HepG2 (cell line): ENCODE data around the gene HDHD3. TPM values are rescaled to one million over a fixed set of nuclear protein-coding genes. Genes with fewer than 3 reads are reported as not detected.

ENCODE experiments used
- ELF3 ChIP-seq: IDR thresholded peaks from 2 replicates; pipeline ENCODE4 v1.6.1; 2016; ENCODE audit warnings: missing genetic modification reagents, missing compliant biosample characterization
- HMG20B ChIP-seq: conservative IDR thresholded peaks from 2 replicates; pipeline ENCODE4 v1.6.1; 2016; ENCODE audit warnings: missing genetic modification reagents, missing compliant biosample characterization
- MAFK ChIP-seq, 2 experiments: IDR thresholded peaks in 1 of 2; conservative IDR thresholded peaks in 1 of 2; 2 replicates each; pipeline ENCODE4 v1.6.1; 2011; ENCODE audit warnings: improper control_type of control experiment in 2 of 2, low read length in 2 of 2
- MLXIP ChIP-seq: sonication (generic); formaldehyde crosslinking; IDR thresholded peaks from 2 replicates; pipeline ENCODE4 v1.9.0; 2021; ENCODE audit warnings: missing genetic modification reagents, borderline replicate concordance
- NCOA1 ChIP-seq: sonication (generic); formaldehyde crosslinking; IDR thresholded peaks from 2 replicates; pipeline ENCODE4 v1.9.0; 2021; ENCODE audit warnings: missing genetic modification reagents
- PRDM15 ChIP-seq: sonication (generic); formaldehyde crosslinking; IDR thresholded peaks from 2 replicates; pipeline ENCODE4 v1.4.0; 2020; ENCODE audit warnings: missing genetic modification reagents
- TCF7L2 ChIP-seq: IDR thresholded peaks from 2 replicates; pipeline ENCODE4 v1.6.1; 2011; ENCODE audit warnings: mild to moderate bottlenecking, low read depth, low read length, moderate library complexity
- TP53 ChIP-seq: sonication (generic); formaldehyde crosslinking; conservative IDR thresholded peaks from 2 replicates; pipeline ENCODE4 v1.4.0; 2020; ENCODE audit warnings: missing genetic modification reagents
- ZBTB25 ChIP-seq: IDR thresholded peaks from 2 replicates; pipeline ENCODE4 v1.6.1; 2018; ENCODE audit warnings: missing genetic modification reagents
- ZNF224 ChIP-seq: sonication (generic); formaldehyde crosslinking; IDR thresholded peaks from 2 replicates; pipeline ENCODE4 v1.5.0; 2020; ENCODE audit warnings: mild to moderate bottlenecking, missing genetic modification reagents
- ZNF431 ChIP-seq: sonication (generic); formaldehyde crosslinking; IDR thresholded peaks from 2 replicates; pipeline ENCODE4 v1.9.0; 2022; ENCODE audit warnings: missing genetic modification reagents, low read depth, mild to moderate bottlenecking, borderline replicate concordance
- ZNF468 ChIP-seq: sonication (generic); formaldehyde crosslinking; IDR thresholded peaks from 2 replicates; pipeline ENCODE4 v1.8.0; 2022; ENCODE audit warnings: mild to moderate bottlenecking, moderate library complexity, missing genetic modification reagents
- ZNF749 ChIP-seq: sonication (generic); formaldehyde crosslinking; IDR thresholded peaks from 2 replicates; pipeline ENCODE4 v1.8.0; 2022; ENCODE audit warnings: mild to moderate bottlenecking, missing genetic modification reagents, moderate library complexity, borderline replicate concordance
- ZNF775 ChIP-seq: sonication (generic); formaldehyde crosslinking; IDR thresholded peaks from 2 replicates; pipeline ENCODE4 v1.4.0; 2020; ENCODE audit warnings: missing genetic modification reagents, mild to moderate bottlenecking, moderate library complexity, borderline replicate concordance
- polyA plus RNA-seq, 8 experiments: library from polyadenylated mRNA; depleted of rRNA in 3 of 8; stranded (reverse) in 7 of 8; unstranded in 1 of 8; fragments of >200 nt; fragmentation: Illumina TruSeq in 4 of 8; extraction: Trizol in 4 of 8; gene quantifications; 2 replicates each; pipeline versions ENCODE4 v1.2.1 to v1.2.3, GENCODE V29; 2011 to 2016; ENCODE audit warnings: low read depth in 4 of 8, missing spikeins in 1 of 8, mixed read lengths in 1 of 8; ENCODE audit not compliant: insufficient read depth in 1 of 8
- total RNA-seq, 5 experiments: library from RNA; depleted of rRNA; stranded (reverse); fragments of >200 nt; fragmentation: Illumina TruSeq; extraction: Trizol; gene quantifications; 2 replicates each; pipeline ENCODE4 v1.2.3, GENCODE V29; 2016; ENCODE audit warnings: low read depth in 1 of 5
- TF ChIP-seq, protein P1 (sequence below): IDR thresholded peaks from 2 replicates; pipeline ENCODE4 v1.6.1; 2016; ENCODE audit warnings: mild to moderate bottlenecking, missing biosample characterization, missing genetic modification reagents

The HDHD3 gene
- total and polyA plus RNA-seq, 2 of the 13 experiments (the other 11 are each of a cell fraction or from before 2014, with no cell fraction given): 23.1 to 38.5 TPM

DNA sequence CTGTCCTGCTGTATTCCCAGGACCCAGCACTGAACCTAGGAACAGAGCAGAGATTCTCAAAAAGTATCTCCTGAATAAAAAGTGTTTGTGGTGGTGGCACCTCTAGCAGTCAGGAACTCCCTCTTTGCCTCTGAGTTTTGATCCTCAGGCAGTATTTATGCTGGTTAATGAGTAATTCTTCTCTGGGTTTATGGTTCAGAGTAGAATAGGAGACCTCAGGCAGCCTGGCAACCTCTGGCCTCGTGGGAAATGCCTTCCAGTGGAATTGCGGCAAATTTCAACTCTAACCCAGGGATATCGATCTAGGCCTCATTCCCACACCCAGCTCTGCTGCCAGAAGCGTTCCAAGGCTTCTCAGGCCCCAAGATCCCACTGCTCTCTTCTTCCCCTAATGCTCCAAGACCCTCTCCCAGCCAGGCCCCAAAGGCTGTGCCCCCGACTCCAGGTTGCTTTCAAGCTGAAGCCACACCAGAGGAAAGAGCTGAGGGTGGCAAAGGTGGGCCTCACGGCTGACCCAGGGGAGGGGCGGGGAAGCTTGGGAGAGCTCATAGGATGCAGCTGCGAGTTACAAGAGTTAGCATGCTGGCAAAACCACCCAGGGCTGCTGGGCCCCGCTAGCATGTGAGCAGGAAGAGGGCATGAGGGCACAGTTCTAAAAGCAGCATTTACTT, 10.9 kb upstream of the HDHD3 start (continued):
- TF ChIP-seq ZNF749 (no peak), ZBTB25 (CRISPR knock-in tag) (no peak), ZNF775 (no peak), ZNF224 (peak; percentile 78), NCOA1 (CRISPR knock-in tag) (peak; percentile 70; the same call in 1 of the 2 replicates), ZNF468 (CRISPR knock-in tag) (no peak), PRDM15 (no peak), TCF7L2 (no peak), MLXIP (CRISPR knock-in tag) (no peak), TP53 (CRISPR knock-in tag) (no peak), HMG20B (CRISPR knock-in tag) (no peak), MAFK (conservative IDR thresholded peaks at IDR 0.05 in 1 of 2, IDR thresholded peaks at IDR 0.05 in 1 of 2; ENCODE audit: low read length in 2 of 2) (peak; percentile 2 to 26; a peak in 1 of 4 replicates), ZNF431 (CRISPR knock-in tag) (peak; percentile 63; the same call in 1 of the 2 replicates), ELF3 (CRISPR knock-in tag) (peak; percentile 69)
- TF ChIP-seq, protein P1, sequence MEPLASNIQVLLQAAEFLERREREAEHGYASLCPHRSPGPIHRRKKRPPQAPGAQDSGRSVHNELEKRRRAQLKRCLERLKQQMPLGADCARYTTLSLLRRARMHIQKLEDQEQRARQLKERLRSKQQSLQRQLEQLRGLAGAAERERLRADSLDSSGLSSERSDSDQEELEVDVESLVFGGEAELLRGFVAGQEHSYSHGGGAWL (CRISPR knock-in tag): peak; percentile 60
